DMS 273 treated with DMSO at 0.1 percent for 48 hours (cell line): ENCODE results near the gene ATP6V1G1.
"Not testable (repeated sequence)": the region's sequence is repeated elsewhere in the genome, so short reads cannot be mapped to it uniquely, and the experiment has no call there.

Experiments
- DNase-seq: peaks from one replicate; lab custom pipeline; 2025; lab: John Stamatoyannopoulos, UW

The ATP6V1G1 gene

DNA sequence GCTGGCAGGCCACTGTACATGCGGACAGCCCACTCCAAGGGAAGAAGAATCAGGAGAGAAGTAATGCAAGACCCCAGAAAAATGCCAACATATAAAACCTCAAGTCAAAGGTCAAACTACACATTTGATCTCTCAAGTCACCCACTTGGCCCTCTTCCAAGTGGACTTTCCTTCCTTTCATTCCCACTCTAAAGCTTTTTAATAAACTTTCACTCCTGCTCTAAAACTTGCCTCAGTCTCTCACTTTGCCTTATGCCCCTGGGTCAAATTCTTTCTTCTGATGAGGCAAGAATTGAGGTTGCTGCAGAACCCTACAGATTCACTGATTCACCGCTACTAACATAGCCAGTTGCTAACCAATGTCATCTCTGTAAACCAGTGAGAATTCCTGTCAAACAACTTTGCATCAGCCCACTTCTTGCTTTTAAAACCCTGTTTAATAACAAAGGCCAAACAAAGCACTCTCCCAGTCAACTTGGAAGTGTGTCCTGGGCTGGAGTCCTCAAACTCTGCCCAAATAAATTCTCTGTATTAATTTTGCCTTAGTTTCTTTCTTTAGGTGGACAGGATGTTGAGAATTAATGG, 6.9 kb upstream of the ATP6V1G1 start:
- no peak for DNase-seq

DNA sequence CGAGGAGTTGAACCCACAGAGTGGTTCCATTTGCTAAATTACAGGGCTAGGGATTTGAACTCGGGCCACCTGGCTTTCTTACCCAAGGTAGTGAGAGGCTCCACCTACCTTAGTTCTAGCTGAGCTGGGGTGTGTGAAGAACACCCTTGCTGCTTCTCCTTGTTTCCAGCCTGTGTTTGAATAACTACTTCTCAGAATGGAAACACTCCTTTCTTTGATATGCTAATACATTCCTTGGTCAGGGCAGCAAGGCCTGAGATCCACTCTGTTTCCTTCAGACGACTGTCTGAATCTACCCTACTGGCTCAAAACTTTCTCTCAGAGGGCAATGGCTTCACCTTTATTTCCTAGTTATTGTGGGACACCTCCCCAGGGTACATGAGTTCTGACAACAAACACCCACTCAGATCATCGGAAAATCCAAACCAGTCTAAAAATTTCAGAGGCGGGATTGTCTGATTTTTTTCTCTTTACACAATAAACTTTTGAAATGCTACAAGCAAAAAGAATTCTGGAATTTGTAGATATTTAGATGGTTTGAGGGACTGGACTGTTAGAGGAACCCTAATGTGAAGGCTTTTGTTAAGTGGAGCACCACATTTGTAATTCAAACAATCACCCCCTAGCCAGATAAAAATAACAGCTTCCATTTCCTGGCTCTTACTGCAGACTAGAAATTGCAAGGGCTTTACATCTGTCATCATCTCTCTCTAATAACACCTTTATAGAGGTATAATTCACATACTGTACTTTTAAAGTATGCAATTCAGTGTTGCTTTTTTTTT, 4.0 kb upstream of the ATP6V1G1 start:
- DNase-seq, result no peak

DNA sequence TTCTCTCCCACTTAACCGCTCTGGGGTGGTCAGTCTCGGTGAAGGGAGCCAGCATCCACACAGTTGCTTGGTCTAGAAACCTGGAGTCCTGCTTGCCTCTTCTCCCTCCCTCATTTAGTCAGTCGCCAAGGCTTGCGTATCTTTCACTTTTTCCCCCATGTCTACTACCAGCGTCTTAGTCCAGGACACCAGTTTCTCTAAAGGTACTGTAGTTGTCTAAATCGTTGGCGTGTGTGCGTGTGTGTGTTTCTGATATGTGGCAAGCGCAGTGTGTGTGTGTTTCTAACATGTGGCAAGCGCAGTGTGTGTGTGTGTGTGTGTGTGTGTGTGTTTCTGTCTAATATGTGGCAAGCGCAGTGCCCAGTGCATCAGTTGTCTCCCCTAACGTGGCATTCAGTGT, 641 bp downstream of the ATP6V1G1 start:
- no peak for DNase-seq

DNA sequence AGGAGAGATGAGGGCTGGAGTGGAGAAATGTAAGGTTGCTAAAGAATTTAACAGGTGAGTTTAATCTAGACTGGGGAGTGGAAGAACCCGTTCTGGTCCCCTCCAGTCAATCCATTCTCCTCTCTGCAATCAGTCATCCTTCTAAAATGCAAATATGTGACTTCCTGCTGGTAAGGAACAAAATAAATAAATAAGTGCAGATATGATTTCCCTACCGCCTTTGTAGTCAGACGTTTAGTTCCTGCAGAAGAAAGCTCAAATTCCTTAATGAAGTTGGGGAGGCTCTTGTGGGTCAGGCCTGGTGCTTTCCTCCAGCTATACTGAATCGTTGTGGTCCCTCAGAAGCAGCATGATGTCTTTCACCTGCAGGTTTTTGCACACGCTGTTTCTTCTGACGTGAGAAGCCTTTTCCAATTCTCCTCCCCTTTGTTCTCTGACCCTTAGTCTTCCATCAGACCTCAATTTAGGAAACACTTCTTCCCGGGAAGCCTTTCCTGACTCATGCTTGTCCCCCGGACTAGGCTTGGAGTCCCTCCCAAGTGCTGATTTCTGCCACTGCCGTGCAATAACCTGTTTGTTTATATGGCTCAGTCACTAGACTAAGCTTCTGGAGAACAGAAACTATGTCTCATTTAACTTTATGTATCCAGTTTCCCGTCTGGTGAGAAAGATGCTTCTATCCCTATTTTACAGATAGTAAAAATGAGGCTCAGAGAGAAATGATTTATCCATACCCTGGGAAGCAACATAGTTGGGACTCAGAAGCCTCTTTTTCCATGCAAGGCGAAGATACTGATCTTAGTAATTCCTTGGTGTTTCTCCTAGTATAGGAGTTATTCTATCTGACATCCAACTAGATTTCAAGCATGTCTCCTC, 1.3 kb downstream of the ATP6V1G1 start:
- no peak for DNase-seq

DNA sequence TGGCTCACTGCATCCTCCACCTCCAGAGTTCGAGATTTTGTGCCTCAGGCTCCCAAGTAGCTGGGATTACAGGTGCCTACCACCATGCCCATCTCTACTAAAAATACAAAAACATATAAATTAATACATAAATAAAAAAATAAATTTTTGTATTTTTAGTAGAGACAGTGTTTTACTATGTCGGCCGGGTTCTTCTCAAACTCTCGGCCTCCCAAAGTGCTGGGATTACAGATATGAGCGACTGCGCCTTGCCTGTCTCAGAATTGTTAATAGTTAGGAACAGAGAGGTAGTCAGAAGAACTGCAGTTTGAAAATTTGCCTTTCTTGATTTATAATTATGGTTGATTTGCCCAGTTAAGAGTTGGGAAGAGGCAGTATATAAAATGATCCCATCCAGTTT, 2.8 kb downstream of the ATP6V1G1 start:
- no peak for DNase-seq

DNA sequence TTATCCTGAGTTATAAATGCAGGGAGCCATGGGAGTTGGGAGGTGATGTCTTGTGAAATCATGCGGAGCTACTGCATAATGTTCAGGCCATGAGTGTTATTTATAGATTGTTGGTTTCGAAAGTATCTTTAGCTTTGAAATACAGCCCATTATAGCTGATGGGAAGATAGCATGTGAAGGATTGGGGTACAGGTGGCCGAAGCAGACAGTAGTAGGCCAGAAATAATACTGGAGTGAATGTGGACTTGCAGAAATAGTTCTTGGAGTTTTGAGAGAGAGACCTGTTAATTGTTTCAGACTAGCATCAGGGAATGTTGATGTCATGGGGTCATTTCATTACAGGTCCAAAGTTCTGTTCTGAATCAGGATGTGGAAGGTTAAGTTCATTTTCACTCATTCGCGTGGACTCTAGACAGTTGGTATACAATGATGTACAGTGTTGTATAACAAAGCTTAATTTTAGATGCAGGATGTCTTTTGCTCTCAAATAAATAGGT, 3.8 kb downstream of the ATP6V1G1 start:
- no peak for DNase-seq

DNA sequence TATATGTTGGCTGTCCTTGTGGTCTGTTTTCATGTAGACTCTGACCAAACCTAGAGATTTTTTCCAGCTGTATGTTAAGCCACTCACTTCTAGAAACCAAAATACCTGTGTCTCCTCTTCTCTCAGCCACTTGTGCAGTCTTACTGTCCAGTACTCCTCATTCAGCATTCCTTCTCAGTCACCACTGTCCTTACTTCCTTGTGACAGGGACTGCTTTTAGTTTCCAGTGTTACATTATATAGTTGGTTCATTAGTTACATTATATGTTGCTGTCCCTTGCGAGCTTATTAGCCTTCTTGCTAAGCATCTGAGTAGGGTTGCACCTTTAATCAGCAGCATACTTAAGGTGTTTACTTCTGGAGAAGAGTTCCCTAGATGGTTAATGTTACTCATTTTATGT, 4.3 kb downstream of the ATP6V1G1 start:
- DNase-seq, result no peak

DNA sequence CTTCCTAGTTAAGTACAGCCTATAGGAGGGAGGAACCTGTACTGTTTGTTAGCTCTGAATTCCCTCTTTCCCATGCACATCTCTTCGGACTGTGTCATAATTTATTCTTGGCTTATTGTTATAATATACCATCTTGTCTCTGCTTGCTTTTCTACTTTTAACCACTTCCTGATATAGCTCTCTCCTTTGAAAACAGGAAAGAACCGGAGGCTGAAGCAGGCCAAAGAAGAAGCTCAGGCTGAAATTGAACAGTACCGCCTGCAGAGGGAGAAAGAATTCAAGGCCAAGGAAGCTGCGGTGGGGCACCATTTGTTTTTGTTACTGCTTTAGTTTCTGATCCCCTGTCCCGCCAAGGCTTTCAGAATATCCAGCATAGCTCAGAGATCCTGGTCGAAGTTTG, 4.8 kb downstream of the ATP6V1G1 start:
- DNase-seq, result no peak

DNA sequence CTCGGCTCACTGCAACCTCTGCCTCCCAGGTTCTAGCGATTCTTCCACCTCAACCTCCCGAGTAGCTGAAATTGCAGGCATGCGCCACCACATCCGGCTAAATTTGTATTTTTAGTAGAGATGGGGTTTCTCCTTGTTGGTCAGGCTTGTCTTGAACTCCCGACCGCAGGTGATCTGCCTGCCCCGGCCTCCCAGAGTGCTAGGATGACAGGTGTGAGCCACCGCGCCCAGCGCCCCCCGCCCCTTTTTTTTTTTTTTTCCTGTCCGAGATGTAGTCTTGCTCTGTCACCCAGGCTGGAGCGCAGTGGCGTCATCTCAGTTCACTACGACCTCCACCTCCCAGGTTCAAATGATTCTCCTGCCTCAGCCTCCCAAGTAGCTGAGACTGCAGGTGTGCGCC, 6.6 kb downstream of the ATP6V1G1 start:
- DNase-seq, result no peak

DNA sequence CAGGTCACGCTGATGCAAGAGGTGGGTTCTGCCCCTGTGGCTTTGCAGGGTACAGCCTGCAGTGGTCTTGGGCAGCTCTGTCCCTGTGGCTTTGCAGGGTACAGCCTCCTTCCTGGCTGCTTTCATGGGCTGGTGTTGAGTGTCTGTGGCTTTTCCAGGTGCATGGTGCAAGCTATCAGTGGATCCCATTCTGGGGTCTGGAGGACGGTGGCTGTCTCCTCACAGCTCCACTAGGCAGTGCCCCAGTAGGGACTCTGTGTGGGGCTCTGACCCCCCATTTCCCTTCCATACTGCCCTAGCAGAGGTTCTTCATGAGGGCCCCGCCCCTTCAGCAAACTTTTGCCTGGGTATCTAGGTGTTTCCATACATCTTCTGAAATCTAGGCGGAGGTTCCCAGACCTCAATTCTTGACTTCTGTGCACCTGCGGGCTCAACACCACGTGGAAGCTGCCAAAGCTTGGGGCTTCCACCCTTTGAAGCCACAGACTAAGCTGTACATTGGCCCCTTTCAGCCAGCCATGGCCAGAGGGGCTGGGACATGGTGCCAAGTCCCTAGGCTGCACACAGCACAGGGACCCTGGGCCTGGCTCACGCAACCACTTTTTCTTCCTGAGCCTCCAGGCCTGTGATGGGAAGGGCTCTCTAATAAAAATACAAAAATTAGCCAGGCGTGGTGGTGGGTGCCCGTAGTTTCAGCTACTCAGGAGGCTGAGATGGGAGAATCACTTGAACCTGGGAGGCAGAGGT, 13.1 kb downstream of the ATP6V1G1 start:
- DNase-seq, result not testable (repeated sequence)

DNA sequence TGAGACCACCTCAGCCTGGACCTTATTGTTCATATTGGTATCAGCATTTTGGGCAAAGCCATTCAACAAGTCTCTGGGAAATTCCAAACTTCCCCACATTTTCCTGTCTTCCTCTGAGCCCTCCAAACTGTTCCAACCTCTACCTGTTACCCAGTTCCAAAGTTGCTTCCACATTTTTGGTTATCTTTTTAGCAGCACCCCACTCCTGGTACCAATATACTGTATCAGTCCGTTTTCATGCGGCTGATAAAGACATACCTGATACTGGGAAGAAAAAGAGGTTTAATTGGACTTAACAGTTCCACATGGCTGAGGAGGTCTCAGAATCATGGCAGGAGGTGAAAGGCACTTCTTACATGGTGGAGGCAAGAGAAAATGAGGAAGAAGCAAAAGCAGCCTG, 14.2 kb downstream of the ATP6V1G1 start:
- not testable (repeated sequence) for DNase-seq

DNA sequence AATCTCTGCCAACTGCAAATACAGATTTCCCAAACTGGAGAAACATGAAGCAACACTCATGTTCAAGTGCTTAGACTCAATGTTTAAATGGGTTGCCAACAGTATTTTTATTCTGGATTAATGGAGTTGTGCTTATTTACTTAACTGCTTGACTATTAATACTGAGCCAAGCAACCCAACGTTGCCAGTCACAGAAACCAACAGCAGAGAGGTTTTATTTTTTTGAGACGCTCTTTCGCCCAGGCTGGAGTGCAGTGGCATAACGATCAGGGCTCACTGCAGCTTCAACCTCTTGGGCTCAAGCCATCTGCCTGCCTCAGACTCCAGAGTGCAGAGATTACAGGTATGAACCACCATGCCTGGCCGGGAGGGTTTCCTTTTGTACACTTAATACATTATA, 15.1 kb downstream of the ATP6V1G1 start:
- DNase-seq, result no peak

DNA sequence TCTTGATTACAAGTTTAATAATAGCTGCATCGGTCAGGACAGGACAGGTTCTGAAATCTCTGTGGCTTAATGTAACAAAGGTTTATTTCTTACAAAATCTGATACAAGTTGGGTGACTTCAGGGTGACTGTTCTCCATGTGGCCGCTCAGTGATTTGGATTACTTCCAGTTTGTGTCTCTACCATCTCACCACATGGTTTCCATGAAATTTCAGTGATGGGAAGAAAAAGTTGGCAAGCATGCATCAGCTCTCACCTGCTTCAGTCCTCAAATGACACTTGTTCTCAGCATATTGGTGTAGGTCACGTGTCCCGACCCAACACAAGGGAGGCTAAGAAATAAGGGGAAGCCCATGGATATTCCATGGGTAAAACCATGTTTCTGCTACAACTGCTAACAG, 15.7 kb downstream of the ATP6V1G1 start:
- no peak for DNase-seq

DNA sequence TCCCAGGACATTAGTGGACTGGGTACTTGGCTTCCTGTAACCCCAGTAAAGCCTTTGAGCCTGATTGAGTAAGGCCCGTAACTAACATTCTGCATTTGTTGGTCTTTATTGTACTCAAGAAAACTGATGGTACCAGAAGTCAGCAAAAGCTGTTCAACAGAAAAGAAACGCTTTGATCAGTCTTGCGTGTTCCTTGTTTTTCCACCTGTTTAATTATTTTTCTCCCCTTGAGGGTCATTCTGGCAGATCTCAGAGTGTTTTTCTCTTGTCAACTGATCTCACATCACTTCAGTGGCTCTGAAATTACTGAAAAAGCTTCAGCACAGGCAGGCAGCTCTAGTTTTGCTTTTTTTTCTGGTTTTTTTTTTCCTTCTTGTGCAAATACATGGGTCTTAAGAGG, 17.4 kb downstream of the ATP6V1G1 start:
- no peak for DNase-seq

DNA sequence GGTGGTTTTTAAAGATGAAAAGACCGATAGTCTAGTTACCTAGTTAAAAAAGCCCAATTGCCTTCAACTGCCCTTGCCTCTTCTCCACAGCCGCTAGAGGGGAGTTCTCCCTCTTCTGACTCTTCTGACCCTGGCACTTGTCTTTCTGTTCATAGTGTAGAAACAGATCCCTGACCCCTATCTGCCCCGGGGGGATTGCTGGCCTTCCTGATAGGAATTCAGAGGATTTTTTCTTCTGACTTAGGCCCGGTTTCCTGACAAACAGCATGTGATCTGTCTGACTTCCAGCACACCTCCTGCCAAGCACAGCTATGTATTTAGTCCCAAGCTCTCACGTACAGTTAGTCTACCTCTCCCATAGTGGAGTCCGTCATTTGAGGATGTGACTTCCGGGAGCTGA, 18.5 kb downstream of the ATP6V1G1 start:
- DNase-seq, result no peak

DNA sequence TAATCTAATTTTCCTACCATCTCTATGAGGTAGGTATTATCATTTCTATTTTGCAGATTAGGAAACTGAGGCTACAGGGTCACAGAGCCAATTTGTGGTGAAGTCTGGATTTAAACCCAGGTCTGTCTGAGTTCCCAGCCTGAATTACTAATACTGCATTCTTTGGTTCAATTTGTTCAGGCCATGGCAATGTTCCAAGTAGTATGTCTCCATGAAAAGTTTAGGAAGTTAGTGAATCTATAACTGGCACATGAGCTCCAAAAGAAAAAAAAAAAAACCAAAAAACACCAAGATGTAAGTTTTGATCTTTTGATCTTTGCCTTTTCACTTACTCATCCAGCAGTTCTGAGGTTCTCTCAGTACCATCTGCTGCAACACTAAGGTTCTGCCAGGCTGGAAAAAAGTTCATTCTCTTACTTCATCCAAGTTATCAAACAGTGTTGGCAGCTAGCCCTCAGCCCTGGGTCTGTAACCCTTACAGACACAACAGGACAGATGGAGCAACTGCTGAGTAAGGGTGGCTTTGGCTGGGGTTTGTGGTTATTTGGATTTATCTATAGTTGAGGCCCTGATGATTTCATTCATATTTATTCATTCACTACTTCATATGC, 19.1 kb downstream of the ATP6V1G1 start:
- DNase-seq, result peak; percentile 75

DNA sequence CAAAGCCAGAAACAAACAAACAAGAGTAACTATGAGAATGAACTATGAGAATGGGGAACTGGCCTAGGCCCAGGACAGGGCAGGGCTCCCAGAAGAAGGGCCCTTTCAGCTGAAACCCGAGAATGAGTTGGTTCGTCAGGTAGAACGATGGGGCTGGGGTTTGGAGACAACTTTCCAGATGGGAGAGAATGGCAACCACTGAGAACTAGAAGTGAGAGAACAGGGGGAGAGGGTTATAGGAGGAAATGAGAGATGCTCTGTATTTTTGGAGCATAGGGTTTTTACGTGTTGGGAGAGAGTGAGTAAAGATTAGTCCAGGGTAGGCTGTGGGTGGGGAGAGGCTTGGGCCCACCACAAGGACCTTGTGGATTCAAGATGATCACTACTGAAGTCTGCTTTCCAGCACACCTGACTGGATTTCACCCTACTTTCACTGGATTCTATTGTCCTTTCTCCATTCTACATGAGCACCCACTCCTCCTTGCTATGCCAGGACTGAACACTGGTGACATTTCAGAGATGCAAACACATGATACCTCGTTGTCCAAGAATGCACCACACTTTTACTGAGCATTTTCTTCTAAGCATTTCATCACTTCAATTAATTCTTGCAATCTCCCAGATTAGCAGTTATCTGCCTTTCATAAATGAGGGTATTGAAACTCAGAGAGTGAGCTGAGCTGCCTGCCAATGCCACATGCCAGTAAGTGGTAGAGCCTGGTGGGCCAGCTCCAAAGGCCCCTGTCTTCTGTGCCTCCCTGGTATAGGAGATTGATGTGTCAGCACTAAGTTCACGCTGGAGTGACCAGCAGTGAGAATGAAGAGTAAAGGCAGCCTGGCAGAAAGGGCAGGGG, 20.3 kb downstream of the ATP6V1G1 start:
- no peak for DNase-seq

DNA sequence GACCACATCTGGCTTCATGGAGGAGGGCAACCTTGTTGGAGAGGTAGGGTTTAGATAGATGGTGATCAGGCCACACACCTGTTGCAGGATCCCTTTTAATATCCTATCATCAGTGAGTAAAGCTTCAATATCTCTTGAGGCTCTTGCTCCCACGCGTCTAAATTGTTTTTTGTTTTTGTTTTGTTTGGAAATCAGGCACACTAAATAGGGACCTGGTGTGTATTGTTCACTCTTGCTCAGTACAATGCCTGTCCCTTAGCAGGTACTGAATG, 20.9 kb downstream of the ATP6V1G1 start:
- DNase-seq, result no peak

DNA sequence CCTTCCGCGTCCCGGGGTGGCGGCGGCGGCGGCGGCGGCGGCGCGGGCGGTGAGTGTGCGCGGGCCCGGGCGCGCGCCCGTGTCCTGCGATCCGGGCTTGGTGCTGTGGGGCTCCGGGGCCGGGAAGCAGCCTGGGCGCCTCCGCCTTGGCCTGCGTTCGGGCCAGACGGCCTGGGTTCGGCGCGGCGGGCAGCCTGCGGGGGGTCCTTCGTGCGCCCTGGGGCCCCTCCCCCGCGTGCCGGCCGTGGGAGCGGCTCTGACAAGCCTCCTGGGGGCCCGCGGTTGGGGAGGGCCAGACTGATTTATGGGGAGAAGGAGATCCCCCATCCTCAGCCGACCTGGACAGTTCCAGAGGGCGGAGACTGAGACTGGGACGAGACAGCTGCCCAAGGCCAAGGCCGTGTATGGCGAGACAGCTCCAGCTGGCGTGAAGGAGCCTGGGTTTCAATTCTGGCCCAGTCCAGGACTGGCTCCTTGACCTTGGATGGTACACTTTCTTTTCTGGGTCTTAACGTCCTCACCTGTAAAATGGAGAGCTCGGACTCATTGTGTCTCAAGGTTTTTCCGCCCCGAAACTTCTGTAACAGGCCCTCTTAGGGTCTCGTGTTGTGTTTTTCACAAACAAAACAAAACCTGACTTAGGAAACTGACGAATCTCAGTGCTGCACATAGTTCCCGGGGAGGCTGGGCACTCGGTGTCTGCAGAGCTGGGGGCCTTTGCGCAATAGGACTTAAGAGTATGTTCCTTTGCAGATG, 24.1 kb downstream of the ATP6V1G1 start:
- no peak for DNase-seq

DNA sequence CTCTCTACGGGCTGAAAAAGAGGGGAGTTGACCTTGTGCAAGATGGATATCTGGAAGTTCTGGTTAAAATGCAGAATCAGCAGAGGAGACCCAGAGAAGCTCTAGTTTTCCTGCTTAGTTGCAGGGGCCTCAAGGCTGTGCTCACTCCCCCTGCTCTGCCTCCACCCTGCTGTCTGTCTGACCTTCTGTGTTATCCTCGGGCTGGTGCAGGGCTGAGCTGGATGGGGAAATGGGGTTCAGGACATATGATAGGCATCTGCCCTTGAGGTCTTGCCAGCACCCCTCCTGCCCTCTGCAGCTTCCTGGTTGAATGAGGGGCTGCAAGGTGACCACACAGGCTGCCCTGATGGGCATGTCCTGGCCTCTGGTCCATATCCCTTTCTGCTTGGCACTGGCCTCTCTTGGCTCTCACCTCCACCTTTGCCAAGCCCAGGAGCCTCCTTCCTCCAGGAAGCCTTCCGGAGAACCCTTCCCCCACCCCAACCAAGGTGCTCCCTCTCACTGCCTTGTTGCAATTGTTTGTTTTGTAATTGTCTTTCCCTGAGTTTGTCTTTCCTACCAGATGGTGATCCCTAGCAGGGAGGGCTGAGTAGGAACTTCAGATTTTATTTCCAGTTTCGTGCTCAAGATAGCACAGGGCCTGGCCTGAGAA, 24.8 kb downstream of the ATP6V1G1 start:
- DNase-seq, result no peak
